AG09309 (cell line): ENCODE measurements around the gene RPH3AL.

ENCODE experiments used
- DNase-seq: peaks from one replicate; pipeline ENCODE4 v3.0.0-alpha.2; 2010; ENCODE audit warnings: low read depth
- H3K4me3 ChIP-seq: 2 replicates; pipeline ENCODE4 v1.5.1; 2011; ENCODE audit warnings: mild to moderate bottlenecking, low read depth, low read length, moderate library complexity; ENCODE audit not compliant: control insufficient read depth
- TF ChIP-seq, protein P1 (sequence below): IDR thresholded peaks from 2 replicates; pipeline ENCODE4 v1.5.1; 2011; ENCODE audit warnings: mild to moderate bottlenecking, low read depth, low read length, inconsistent platforms; ENCODE audit not compliant: insufficient read depth, control insufficient read depth; ENCODE audit errors: missing control alignments

The RPH3AL gene

DNA sequence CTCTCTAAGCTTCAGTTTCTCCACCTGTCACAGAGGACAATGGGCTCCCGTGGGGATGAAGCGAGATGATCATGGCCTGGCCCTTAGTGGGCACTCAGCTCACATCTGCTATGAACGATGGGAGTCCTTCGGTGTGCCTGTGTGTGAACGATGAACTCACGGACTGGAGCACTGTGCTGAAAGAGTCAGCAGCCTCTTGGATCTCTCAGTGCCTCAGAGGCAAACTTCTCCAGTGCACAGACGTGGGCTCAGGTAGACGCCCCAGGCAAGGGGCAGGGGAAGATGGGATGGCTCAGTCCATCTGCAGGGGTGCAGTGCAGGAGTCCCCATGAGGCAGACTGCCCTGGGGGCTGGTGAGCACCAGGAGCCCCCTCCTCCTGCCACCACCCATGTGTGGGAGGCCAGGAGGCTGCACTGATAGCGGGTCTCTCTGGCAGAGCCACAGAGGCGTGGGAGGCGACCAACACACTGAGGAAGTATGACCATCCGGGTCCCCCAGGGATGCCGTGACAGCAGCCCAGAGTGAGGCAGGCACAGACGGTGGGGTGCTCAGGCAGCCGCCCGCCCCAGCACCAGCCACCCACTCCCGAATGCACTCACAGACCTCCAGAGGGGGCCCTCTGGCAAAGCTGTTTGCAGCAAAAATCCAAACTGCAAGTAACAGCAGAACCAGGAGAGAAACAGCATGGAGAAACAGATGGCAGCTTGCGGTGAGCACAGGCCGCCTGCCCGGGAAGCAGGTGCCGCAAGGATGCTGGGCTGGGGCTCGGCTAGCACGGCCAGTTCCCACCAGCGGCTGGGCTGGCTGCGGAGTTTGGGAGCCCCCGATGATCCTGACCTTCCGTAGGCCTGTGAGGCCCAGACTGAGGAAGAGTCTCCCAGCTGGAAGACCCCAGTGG lies 82.7 kb downstream of the RPH3AL start:
- TF ChIP-seq, protein P1, sequence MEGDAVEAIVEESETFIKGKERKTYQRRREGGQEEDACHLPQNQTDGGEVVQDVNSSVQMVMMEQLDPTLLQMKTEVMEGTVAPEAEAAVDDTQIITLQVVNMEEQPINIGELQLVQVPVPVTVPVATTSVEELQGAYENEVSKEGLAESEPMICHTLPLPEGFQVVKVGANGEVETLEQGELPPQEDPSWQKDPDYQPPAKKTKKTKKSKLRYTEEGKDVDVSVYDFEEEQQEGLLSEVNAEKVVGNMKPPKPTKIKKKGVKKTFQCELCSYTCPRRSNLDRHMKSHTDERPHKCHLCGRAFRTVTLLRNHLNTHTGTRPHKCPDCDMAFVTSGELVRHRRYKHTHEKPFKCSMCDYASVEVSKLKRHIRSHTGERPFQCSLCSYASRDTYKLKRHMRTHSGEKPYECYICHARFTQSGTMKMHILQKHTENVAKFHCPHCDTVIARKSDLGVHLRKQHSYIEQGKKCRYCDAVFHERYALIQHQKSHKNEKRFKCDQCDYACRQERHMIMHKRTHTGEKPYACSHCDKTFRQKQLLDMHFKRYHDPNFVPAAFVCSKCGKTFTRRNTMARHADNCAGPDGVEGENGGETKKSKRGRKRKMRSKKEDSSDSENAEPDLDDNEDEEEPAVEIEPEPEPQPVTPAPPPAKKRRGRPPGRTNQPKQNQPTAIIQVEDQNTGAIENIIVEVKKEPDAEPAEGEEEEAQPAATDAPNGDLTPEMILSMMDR: no peak
- no peak for DNase-seq
- H3K4me3 ChIP-seq: no peak overlapping the region

DNA sequence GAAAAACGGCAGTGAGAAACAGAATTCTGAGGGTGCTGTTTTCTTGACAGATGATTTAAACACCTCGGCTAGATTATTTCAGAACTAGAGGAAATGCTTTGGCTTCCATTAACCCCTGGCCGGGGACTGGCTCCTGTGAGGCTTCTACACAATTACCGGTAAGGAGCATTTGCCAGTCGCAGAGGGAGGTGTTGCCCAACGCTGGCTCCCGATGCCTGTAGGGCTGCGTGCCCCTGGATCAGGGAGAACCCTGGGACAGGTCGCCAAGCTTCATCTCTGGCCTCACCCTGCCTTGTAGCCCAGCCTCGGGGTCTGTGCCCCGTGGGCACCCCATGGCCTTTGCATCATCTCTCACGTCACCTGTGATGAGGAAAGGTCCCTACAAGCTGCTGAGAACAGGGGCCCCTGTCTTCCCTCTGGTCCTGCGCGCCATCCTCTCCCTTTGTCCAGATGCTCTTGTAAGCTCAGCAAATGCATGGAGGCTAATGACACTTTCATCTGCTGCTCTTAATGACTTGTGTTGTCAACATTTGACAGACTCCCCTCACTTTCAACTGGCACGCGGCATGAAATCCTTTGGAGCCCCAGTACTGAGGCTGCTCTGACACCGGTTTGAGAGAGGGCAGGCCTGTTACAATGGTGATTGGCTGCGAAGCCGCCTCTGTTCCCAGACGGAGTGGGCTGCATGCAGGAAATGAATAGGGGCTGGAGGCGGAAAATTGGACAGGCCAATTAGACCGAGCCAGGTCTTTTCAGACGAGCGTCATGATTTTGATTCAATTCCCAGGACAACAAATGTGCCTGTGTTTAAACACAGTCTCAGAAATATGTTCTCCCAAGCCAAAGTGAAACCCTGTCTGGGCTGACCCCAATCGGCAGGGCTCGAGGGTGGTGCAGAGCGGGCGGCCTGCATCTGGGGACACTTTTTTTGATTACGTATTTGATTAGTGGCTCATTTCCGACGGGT lies 85.6 kb downstream of the RPH3AL start:
- no peak overlapping the region for H3K4me3 ChIP-seq
- no peak for DNase-seq
- TF ChIP-seq, protein P1: no peak

- DNase-seq: no peak
- H3K4me3 ChIP-seq: no peak overlapping the region
- TF ChIP-seq, protein P1: no peak
These were observed 86.4 kb downstream of the RPH3AL start for GRCh38 chr17:266219-266618.

- no peak overlapping the region for H3K4me3 ChIP-seq
- TF ChIP-seq, protein P1: no peak
- DNase-seq: no peak
These were observed 86.9 kb downstream of the RPH3AL start for GRCh38 chr17:265718-266117.

DNA sequence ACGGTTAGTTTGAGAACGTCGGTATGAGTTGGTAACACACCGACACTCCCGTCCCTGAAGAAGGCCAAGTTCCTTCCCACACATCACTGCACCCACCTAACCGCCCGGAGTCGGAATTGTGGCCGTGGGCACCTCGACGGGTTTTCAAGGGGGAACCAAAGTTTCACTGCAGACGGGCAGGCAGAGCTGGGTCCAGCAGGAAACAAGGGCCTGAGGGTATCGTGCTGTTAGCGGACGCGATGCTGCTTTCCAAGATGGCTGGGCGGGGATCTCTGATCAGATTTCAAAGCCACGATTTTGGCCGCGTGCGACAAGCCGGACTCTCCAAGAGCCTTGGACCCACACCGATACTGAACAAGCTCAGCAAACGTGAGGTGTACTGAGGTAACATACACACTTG lies 88.8 kb downstream of the RPH3AL start:
- DNase-seq: no peak

GRCh38 chr17:263271-263670 lies 89.3 kb downstream of the RPH3AL start:
- no peak overlapping the region for H3K4me3 ChIP-seq
- no peak for DNase-seq
- TF ChIP-seq, protein P1: no peak

More for the DNA sequence above, 88.8 kb downstream of the RPH3AL start:
- no peak overlapping the region for H3K4me3 ChIP-seq
- TF ChIP-seq, protein P1: no peak
